Fibroblast of skin of left quadriceps (primary cell): ENCODE measurements around the gene KDELR3.

Experiments used
- DNase-seq, 2 experiments: peaks; one replicate each; pipeline ENCODE4 v3.0.0-alpha.2; 2013; ENCODE audit warnings: low read depth in 2 of 2

KDELR3 gene

GRCh38 chr22:38467904-38468442, at the start of gene KDELR3:
Gene KDELR3, plus strand, starts transcription at chr22:38468096. Its CDS starts 138 bp downstream, at chr22:38468234.
- DNase-seq: peak; percentile 36 to 38

- no peak for DNase-seq
These were observed 49.3 kb upstream of the KDELR3 start for GRCh38 chr22:38418589-38418988.

GRCh38 chr22:38419121-38419857, 48.6 kb upstream of the KDELR3 start:
- no peak for DNase-seq

- no peak for DNase-seq
These were observed 48.1 kb upstream of the KDELR3 start for GRCh38 chr22:38419858-38420160.

- no peak for DNase-seq
These were observed 47.2 kb upstream of the KDELR3 start for GRCh38 chr22:38420734-38421133.

GRCh38 chr22:38422611-38423511, 45.0 kb upstream of the KDELR3 start:
- DNase-seq: no peak

GRCh38 chr22:38423512-38424503, 44.1 kb upstream of the KDELR3 start:
- DNase-seq: no peak

- no peak for DNase-seq
These were observed 43.3 kb upstream of the KDELR3 start for GRCh38 chr22:38424525-38425080.

- DNase-seq: no peak
These were observed 41.3 kb upstream of the KDELR3 start for GRCh38 chr22:38426628-38427027.

GRCh38 chr22:38427465-38427864, 40.4 kb upstream of the KDELR3 start:
- DNase-seq: no peak

GRCh38 chr22:38427940-38428339, 40.0 kb upstream of the KDELR3 start:
- no peak for DNase-seq

GRCh38 chr22:38428714-38429113, 39.2 kb upstream of the KDELR3 start:
- no peak for DNase-seq

GRCh38 chr22:38429499-38430068, 38.3 kb upstream of the KDELR3 start:
- no peak for DNase-seq

GRCh38 chr22:38431266-38432010, 36.5 kb upstream of the KDELR3 start:
- no peak for DNase-seq

- no peak for DNase-seq
These were observed 35.6 kb upstream of the KDELR3 start for GRCh38 chr22:38432264-38432663.

- DNase-seq: no peak
These were observed 34.0 kb upstream of the KDELR3 start for GRCh38 chr22:38433871-38434270.

- DNase-seq: no peak
These were observed 32.9 kb upstream of the KDELR3 start for GRCh38 chr22:38435010-38435409.

GRCh38 chr22:38435965-38436364, 31.9 kb upstream of the KDELR3 start:
- DNase-seq: no peak

- no peak for DNase-seq
These were observed 31.1 kb upstream of the KDELR3 start for GRCh38 chr22:38436629-38437395.
